ENCODE data around the gene CACNA1B. TPM values are rescaled to one million over a fixed set of nuclear protein-coding genes. Genes with fewer than 3 reads are reported as not detected.

CACNA1B gene
- total and polyA plus RNA-seq, 2 of the 13 experiments (the other 11 are each of a cell fraction or from before 2014, with no cell fraction given): under 0.01 to 0.04 TPM

- Histone ChIP-seq H3K79me2 (ENCODE audit: insufficient read depth, low read length) (no peaks in the 10 kb centered on the region), H2AFZ (ENCODE audit: low read length) (no peak overlapping the region), H3K27me3 (ENCODE audit: control insufficient read depth in 1 of 2, insufficient read depth in 2 of 2, low read length in 2 of 2) (peaks cover 2 to 38% of the 10 kb centered on the region in 2 experiments; a peak in 4 of 5 replicates), H3K9ac (ENCODE audit: insufficient read depth, low read depth, low read length) (no peak overlapping the region), H3K9me3 (ENCODE audit: low read length) (no peaks in the 10 kb centered on the region), H3K4me3 (replicated peaks in 1 of 3; ENCODE audit: insufficient read depth in 1 of 3, low read depth in 2 of 3, low read length in 3 of 3) (no peak overlapping the region), H3K36me3 (replicated peaks in 1 of 2; ENCODE audit: control insufficient read depth in 1 of 2, insufficient read depth in 2 of 2, low read length in 2 of 2) (no peaks in the 10 kb centered on the region), H4K20me1 (ENCODE audit: insufficient read depth, low read length) (no peaks in the 10 kb centered on the region), H3K27ac (ENCODE audit: extremely low read length, insufficient read depth, low read length) (no peak overlapping the region), H3K4me1 (ENCODE audit: insufficient read depth, low read length) (no peaks in the 10 kb centered on the region), H3K4me2 (ENCODE audit: low read depth, low read length) (no peak overlapping the region)
- in situ Hi-C loops (cut with HindIII; ENCODE audit: extremely low pct_ligation_motif_present, low pct_unique_long_range_greater_than_20kb): no loop called here
- BruUV-seq (replicated peaks): no TSS peak
- POLR2A ChIA-PET: no interaction called here
- FAIRE-seq (no peak), DNase-seq (ENCODE audit: low spot score) (no peak), ATAC-seq (no peak)
- 47% methylated on average over 6 of the region's 7 CpGs for WGBS (ENCODE audit: low lambda C conversion rate)
- CTCF ChIA-PET (ENCODE audit: low intra/inter-chr PET ratio, low total read pairs): no interaction called here
- intact Hi-C loops (cut with micrococcal nuclease; ENCODE audit: unreplicated experiment): no loop called here
- TF ChIP-seq NR2F6 (IDR thresholded peaks at IDR 0.05): no peak
- TF ChIP-seq NR2F6 (CRISPR knock-in tag; IDR thresholded peaks at IDR 0.05): no peak
- no peak for TF ChIP-seq SCMH1 (CRISPR knock-in tag; IDR thresholded peaks at IDR 0.05; ENCODE audit: borderline replicate concordance)
- no peak for TF ChIP-seq FOXK1 (CRISPR knock-in tag; IDR thresholded peaks at IDR 0.05; ENCODE audit: borderline replicate concordance, low read depth)
- no peak for TF ChIP-seq ZNF549 (CRISPR knock-in tag; IDR thresholded peaks at IDR 0.05)
- TF ChIP-seq, protein P1, sequence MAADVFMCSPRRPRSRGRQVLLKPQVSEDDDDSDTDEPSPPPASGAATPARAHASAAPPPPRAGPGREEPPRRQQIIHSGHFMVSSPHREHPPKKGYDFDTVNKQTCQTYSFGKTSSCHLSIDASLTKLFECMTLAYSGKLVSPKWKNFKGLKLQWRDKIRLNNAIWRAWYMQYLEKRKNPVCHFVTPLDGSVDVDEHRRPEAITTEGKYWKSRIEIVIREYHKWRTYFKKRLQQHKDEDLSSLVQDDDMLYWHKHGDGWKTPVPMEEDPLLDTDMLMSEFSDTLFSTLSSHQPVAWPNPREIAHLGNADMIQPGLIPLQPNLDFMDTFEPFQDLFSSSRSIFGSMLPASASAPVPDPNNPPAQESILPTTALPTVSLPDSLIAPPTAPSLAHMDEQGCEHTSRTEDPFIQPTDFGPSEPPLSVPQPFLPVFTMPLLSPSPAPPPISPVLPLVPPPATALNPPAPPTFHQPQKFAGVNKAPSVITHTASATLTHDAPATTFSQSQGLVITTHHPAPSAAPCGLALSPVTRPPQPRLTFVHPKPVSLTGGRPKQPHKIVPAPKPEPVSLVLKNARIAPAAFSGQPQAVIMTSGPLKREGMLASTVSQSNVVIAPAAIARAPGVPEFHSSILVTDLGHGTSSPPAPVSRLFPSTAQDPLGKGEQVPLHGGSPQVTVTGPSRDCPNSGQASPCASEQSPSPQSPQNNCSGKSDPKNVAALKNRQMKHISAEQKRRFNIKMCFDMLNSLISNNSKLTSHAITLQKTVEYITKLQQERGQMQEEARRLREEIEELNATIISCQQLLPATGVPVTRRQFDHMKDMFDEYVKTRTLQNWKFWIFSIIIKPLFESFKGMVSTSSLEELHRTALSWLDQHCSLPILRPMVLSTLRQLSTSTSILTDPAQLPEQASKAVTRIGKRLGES (CRISPR knock-in tag; IDR thresholded peaks at IDR 0.05; ENCODE audit: borderline replicate concordance): no peak
- no peak for TF ChIP-seq SP5 (CRISPR knock-in tag; IDR thresholded peaks at IDR 0.05; ENCODE audit: borderline replicate concordance, low read depth)
- TF ChIP-seq KLF15 (CRISPR knock-in tag; IDR thresholded peaks at IDR 0.05; ENCODE audit: borderline replicate concordance): no peak
- TF ChIP-seq, protein P2, sequence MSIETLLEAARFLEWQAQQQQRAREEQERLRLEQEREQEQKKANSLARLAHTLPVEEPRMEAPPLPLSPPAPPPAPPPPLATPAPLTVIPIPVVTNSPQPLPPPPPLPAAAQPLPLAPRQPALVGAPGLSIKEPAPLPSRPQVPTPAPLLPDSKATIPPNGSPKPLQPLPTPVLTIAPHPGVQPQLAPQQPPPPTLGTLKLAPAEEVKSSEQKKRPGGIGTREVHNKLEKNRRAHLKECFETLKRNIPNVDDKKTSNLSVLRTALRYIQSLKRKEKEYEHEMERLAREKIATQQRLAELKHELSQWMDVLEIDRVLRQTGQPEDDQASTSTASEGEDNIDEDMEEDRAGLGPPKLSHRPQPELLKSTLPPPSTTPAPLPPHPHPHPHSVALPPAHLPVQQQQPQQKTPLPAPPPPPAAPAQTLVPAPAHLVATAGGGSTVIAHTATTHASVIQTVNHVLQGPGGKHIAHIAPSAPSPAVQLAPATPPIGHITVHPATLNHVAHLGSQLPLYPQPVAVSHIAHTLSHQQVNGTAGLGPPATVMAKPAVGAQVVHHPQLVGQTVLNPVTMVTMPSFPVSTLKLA (IDR thresholded peaks at IDR 0.05): no peak
- no peak for TF ChIP-seq THAP7 (CRISPR knock-in tag; IDR thresholded peaks at IDR 0.05)
- no peak for TF ChIP-seq ZNF761 (CRISPR knock-in tag; conservative IDR thresholded peaks at IDR 0.05)
Observed at GRCh38 chr9:138025908-138026307, 148.3 kb downstream of the CACNA1B start.

Measured in HepG2 (cell line).